NCI-H2171 (cell line): Measurements from ENCODE around the gene SPANXC.
"Not testable (repeated sequence)": the region's sequence is repeated elsewhere in the genome, so short reads cannot be mapped to it uniquely, and the experiment has no call there.

Experiments used
- DNase-seq: peaks from one replicate; lab custom pipeline; 2025; lab: John Stamatoyannopoulos, UW

SPANXC gene, protein sequence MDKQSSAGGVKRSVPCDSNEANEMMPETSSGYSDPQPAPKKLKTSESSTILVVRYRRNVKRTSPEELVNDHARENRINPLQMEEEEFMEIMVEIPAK

DNA sequence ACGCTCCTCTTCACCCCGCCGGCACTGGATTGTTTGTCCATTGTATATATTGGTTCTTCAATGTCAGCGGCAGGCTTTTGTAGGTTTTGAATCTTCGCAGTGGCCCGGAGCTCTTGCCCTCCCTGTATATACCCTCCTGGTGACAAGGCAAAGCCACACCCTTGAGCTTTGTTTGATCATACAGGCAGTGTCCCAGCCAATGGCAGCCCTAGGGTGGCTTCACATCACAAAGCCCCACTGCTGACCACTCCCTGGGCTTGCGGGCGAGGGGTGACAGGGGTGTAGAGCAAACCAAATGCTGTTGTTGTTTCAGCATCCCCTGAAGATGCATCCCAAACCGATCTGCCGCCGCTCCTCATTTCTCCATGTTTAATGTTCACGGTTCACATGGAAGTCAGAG, at the start of gene SPANXC:
TSS of gene SPANXC (minus strand) at position 101 of the 400 bp plus-strand sequence. CDS start at position 41, 60 bp downstream.
- not testable (repeated sequence) for DNase-seq

DNA sequence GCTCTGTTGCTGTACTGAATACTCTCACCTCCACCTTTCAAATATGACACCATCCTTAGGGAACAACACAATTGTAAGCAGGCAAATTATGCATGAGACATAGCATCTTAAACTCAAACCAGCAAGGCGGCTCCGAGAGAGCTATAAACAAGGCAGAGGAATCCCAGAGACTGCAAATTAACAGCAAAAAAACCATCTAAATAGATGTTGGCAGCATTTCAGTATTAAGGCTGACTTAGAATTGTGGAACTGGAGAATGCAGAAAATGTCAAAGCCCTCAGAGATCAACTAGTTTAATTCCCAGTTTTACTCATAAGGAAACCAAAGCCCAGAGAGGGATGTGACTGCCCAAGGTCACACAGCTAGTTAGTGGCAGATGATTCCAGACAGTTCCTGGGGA, 37.2 kb upstream of the SPANXC start:
- DNase-seq = no peak

DNA sequence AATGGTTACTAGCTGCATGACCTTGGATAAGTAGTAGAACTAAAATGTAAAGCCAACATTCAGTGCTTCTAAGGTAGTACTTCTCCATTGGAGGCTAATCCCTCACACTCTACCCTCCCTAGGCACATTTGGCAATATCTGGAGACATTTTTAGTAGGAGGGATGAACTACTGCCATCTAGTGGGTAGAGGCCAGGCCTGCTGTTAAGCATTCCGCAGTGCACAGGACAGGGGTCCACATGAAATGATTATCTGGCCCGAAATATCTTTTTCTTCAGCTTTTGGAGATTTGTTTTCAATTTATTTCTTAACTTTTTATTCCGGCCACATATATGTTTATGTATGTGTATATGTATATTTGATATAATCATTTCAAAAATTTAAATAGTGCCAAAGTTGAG, 36.0 kb upstream of the SPANXC start:
- DNase-seq = no peak

DNA sequence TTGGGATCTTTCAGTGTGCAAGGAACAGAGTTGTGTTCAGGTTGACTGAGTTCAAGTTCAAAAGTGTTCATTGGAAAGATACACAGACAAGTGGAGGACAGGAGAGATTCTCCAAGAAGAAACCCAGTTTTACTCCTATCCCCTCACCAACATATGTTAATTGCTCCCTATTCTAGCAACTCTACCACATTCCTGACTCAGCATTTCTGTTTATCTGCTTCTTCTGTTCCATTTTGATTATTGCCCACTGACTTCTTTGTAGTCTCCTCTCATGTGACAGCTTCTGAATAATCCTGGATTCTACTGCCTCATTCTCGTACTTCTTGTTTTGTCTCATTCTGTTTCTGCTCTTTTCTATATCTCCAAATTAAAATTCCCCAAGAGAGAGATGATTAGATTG, 15.8 kb upstream of the SPANXC start:
- no peak for DNase-seq

DNA sequence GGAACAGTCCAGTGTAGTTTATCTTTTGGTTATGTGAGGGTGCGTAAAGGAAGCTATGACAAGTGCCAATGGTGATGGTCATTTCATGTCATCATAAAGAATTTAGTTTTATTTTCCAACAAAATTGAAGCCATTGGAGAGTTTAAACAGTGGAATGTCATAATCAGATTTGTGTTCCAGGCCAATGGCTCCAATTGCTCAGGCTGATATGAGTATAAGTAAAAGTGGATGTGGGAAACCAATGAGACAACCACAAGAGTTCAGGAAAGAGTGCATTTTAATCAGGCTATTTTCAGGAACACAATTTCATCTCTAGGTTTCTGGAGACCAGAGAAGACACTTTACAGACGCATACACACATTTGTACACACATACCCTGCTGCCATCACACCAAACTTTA, 20.7 kb downstream of the SPANXC start:
- DNase-seq = no peak

DNA sequence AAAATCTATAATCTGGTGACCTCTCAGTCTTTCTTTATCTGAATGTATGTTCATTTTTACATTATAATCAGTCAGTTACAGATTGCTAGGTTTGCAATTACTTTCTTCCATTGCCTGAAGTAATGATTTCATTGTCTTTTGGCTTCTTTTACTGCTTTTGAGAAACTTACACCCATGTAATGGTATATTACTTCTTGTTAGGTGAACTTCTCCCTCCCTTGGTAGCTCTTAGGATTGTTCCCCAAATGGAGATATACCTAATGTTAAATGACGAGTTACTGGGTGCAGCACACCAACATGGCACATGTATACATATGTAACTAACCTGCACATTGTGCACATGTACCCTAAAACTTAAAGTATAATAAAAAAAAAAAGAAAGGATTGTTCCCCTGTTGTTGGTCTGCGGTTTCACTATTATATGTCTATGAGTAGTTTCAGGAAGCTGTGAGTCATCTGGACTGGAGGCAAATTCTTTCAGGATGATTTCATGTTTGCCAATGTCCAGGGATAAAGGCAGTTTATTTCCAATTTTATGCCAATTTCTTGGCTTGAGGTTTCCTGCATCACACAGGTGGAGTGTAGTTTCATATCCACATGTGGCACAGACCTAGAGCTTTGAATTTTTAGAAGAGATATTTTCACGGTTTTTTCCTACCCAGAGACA, 21.8 kb downstream of the SPANXC start:
- no peak for DNase-seq

DNA sequence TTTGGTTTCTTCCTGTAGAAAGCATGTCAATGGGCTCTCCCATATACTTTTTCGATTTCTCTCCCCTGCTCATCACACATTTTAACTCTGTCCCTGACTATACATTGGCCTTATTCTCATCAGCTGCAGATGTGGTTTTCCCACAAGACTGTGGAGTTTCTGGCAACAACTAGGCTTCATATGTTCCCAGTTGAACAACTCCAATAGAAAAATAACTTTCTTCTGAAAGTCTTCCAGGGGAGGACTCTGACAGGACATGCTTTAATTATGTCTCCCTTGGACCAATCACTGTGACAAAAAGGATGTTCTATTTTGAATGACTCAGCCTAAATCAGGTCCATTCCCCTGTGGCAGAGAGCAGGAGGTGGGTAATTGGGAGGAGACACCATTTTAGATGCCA, 28.1 kb downstream of the SPANXC start:
- no peak for DNase-seq

DNA sequence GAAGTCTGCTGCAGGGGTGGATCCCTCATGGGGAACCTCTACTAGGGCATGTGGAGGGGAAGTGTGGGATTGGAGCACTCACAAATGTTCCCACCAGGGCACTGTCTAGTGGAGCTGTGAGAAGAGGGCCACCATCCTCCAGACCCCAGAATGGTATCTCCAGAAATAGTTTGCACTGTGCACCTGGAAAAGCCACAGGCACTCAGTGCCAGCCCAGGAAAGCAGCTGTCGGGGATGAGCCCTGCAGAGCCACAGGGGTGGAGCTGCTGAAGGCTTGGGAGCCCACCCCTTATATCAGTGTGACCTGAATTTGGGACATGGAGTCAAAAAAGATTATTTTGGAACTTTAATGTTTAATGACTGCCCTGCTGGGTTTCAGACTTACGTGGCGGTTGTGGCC, 40.4 kb downstream of the SPANXC start:
- DNase-seq = no peak
